Measurements from ENCODE around the gene SNX27.

The SNX27 gene

DNA sequence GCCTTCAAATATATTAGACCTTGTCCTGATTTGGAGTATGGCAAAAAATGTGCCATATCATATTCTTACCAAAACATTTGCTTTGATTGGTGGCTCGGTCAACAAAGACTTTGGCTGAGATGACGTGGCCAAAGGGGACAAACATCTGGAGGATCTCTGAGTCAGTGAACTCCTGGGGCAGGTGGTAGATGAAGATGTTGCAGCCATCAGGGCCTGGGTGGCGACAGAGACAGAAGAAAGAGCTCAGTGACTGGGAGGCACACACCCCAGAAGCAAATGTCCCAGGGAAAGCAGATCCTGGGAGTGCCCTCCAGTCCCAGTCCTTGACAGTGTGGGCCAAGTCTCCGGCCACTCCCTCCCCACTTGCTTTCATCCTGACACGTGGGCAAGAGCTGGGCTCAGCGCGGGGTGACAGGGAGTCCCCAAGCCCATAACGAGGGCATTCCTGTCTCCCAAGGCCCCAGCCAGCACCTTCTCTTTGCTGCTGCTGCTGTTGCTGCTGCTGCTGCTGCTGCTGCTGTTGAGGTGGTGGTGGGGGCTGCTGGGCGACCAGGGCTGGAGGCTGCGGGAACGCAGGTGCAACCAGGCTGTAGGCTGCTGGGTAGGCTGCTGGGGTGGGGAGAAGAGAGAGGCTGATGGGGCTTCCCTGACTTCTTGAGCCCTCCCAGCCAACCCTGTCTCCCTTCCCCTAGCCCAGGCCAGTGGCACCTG, 94.1 kb downstream of the SNX27 start:
- H3K9me3 ChIP-seq (ENCODE audit: insufficient read depth, low read depth, low read length): no peaks in the 10 kb centered on the region
- H3K36me3 ChIP-seq (ENCODE audit: insufficient read depth, low read length): peaks cover 9% of the 10 kb centered on the region
- H3K27ac ChIP-seq (ENCODE audit: low read depth, low read length): no peak overlapping the region
- H3K4me1 ChIP-seq (ENCODE audit: insufficient read depth, low read length): peaks cover 3% of the 10 kb centered on the region; the same call in 1 of the 2 replicates
- no peak overlapping the region for H3K4me3 ChIP-seq (ENCODE audit: low read length)
- no peak overlapping the region for H3K9ac ChIP-seq (ENCODE audit: low read depth, low read length)
- H3K27me3 ChIP-seq (ENCODE audit: insufficient read depth, low read length): no peaks in the 10 kb centered on the region
- 85% methylated on average over 11 of the region's 11 CpGs for WGBS

DNA sequence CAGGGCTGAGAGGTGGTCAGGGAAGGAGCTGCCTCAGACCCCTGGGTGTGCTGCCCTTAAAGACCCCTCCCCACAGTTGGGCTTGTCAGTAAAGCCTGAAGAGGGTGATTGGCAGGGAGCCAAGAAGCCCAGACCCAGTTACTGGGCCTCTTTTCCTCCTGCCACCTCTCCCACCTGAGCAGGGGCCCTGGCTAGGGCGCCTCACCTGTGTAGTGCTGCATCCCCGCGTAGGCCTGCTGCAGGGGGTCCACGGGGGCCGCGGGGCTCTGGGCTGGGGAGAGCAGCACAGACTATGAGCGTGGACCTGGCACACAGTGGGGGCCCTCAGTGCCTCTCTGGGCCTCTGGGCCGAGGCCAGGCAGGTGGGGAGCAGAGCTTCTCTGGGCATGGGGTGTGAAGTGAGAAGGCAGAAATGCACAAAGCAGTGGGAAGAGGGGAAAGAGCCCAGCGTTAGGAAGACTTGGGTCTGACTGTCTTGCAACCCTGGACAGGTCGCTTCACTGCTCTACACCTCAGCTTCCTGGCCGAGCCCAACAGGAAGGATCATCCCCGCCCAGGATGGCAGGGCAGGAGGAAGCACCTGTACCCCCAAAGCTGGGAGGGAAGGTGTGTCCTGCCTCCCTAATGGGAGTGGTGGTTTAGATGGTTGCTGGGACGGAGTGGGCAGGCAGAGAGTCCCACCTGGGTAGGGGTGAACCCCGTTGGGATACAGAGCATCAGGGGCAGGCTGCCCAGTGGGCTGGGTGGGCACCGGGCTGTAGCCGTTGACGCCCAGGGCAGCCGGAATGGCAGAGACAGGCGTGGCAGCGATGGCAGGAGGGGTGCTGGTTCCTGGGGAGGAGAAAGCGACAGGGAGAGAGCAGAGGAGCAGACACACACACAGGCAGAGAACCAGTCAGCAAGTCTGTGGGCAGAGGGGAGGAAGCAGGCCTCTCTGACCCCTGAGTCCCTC, 94.9 kb downstream of the SNX27 start:
- WGBS: 86% methylated on average over 21 of the region's 21 CpGs
- 0 out of 2 replicates have a peak, but pooled peaks cover under 1% of the 10 kb centered on the region for H3K36me3 ChIP-seq (ENCODE audit: insufficient read depth, low read length)
- no peak overlapping the region for H3K27ac ChIP-seq (ENCODE audit: low read depth, low read length)
- no peaks in the 10 kb centered on the region for H3K9me3 ChIP-seq (ENCODE audit: insufficient read depth, low read depth, low read length)
- H3K27me3 ChIP-seq (ENCODE audit: insufficient read depth, low read length): no peaks in the 10 kb centered on the region
- H3K4me3 ChIP-seq (ENCODE audit: low read length): no peak overlapping the region
- peaks cover 3% of the 10 kb centered on the region; the same call in 1 of the 2 replicates for H3K4me1 ChIP-seq (ENCODE audit: insufficient read depth, low read length)
- H3K9ac ChIP-seq (ENCODE audit: low read depth, low read length): no peak overlapping the region

GRCh38 chr1:151707541-151708065, 95.8 kb downstream of the SNX27 start:
- 91% methylated on average over 14 of the region's 15 CpGs for WGBS
- Histone ChIP-seq H3K9me3 (ENCODE audit: insufficient read depth, low read depth, low read length) (no peaks in the 10 kb centered on the region), H3K27ac (ENCODE audit: low read depth, low read length) (no peak overlapping the region), H3K4me1 (ENCODE audit: insufficient read depth, low read length) (peaks cover 3% of the 10 kb centered on the region; the same call in 1 of the 2 replicates), H3K27me3 (ENCODE audit: insufficient read depth, low read length) (no peaks in the 10 kb centered on the region), H3K9ac (ENCODE audit: low read depth, low read length) (no peak overlapping the region), H3K4me3 (ENCODE audit: low read length) (no peak overlapping the region), H3K36me3 (ENCODE audit: insufficient read depth, low read length) (no peaks in the 10 kb centered on the region)

DNA sequence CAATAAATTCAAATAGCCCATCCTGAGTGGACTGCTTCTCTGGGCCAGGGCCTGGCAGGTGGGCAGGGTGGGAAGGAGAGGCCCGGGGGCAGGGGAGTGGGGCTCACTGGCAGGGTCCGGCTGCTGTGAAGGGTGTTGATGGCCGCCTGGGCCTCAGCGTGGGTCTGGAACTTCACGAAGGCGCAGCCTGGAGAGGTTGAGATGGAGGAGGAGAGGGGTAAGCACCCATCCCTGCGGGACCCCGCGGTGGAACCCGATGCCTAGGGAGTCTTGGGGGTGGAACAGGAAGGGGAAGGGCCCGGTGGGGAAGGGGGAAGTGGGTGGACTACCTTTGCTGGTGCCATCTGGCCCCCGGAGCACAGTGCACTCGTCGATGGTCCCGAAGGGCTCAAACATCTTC, 97.0 kb downstream of the SNX27 start:
- H3K27ac ChIP-seq (ENCODE audit: low read depth, low read length): no peak overlapping the region
- 89% methylated on average over 15 of the region's 15 CpGs for WGBS

DNA sequence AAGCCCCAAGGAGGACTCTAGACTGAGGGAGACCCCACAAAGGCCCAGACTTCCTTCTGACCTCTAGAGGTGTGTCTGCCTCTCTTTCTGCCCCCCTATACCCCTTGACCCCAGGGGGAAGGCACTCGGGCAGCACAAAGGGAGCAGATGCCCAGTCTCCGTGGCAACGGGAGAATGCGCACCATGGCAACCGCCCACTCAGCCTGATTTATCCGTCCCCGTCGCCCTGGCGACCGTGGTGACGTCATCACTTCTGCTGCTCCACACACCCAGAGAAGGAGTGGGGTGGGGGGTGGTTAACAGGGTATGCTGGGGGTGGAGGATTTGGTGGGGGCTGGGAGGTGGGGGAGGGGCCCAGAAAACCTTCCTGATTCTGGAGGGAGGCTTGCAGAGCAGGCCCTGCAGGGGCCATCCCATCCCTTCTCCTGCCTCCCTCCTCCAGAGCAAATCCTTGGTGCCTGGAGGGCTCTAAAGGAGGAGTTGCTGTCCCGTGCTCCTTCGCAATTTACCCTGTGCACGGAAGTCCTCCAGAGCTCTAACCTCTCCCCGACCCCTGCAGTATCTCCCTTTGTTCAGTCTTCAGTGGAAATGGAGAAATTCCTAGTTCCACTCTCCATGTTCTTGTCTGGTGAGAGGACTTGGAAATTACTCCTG, 98.5 kb downstream of the SNX27 start:
- no peaks in the 10 kb centered on the region for H3K9me3 ChIP-seq (ENCODE audit: insufficient read depth, low read depth, low read length)
- WGBS: 54% methylated on average over 15 of the region's 15 CpGs

More for the DNA sequence above, 97.0 kb downstream of the SNX27 start:
- H3K9ac ChIP-seq (ENCODE audit: low read depth, low read length): no peak overlapping the region
- peaks cover 3% of the 10 kb centered on the region; the same call in 1 of the 2 replicates for H3K4me1 ChIP-seq (ENCODE audit: insufficient read depth, low read length)
- no peaks in the 10 kb centered on the region for H3K36me3 ChIP-seq (ENCODE audit: insufficient read depth, low read length)
- H3K4me3 ChIP-seq (ENCODE audit: low read length): no peak overlapping the region
- no peaks in the 10 kb centered on the region for H3K27me3 ChIP-seq (ENCODE audit: insufficient read depth, low read length)
- no peaks in the 10 kb centered on the region for H3K9me3 ChIP-seq (ENCODE audit: insufficient read depth, low read depth, low read length)

DNA sequence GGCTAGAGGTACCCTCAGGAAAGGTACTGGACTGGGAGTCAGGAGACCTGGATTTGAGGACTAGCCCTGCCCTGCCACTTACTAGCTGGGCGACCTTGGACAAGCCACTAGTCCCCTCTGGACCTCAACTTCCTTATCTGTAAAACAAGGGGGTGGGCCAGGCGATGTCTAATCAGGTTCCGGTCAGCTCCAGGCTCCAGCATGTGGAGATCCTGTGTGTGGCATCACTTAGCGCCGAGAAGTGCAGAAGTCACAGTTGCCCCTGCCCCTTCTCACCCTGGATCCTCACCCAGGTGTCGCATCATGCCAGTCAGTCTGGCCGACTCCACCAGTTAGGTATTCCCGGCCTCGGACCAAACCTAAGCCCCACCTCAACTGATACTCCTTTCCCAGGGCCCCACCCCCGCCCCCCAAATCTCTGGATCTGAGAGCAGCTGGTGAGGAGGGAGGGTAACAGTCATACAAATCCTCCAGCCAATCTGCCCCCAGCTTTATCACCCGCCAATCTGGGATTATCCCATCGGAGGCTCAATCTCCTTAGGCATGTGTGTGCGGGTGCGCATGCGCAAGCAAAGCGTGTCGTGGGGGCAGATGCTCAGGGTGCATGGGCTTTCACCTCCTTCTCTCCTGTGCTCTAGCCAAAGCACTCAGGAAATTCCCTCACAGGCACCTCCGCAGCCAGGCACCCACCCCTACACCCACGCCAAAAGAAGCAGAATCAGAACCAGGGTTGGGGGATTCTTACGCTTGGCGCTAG, 99.4 kb downstream of the SNX27 start:
- Histone ChIP-seq H3K4me3 (ENCODE audit: low read length) (no peak overlapping the region), H3K27ac (ENCODE audit: low read depth, low read length) (no peak overlapping the region), H3K36me3 (ENCODE audit: insufficient read depth, low read length) (no peaks in the 10 kb centered on the region), H3K9ac (ENCODE audit: low read depth, low read length) (no peak overlapping the region), H3K4me1 (ENCODE audit: insufficient read depth, low read length) (peaks cover 3% of the 10 kb centered on the region; the same call in 1 of the 2 replicates), H3K9me3 (ENCODE audit: insufficient read depth, low read depth, low read length) (no peaks in the 10 kb centered on the region), H3K27me3 (ENCODE audit: insufficient read depth, low read length) (0 out of 2 replicates have a peak, but pooled peaks cover 3% of the 10 kb centered on the region)
- WGBS: 92% methylated on average over 20 of the region's 21 CpGs

More for the DNA sequence above, 98.5 kb downstream of the SNX27 start:
- H3K36me3 ChIP-seq (ENCODE audit: insufficient read depth, low read length): no peaks in the 10 kb centered on the region
- H3K4me1 ChIP-seq (ENCODE audit: insufficient read depth, low read length): peaks cover 3% of the 10 kb centered on the region; the same call in 1 of the 2 replicates
- H3K27me3 ChIP-seq (ENCODE audit: insufficient read depth, low read length): 0 out of 2 replicates have a peak, but pooled peaks cover 2% of the 10 kb centered on the region
- no peak overlapping the region for H3K27ac ChIP-seq (ENCODE audit: low read depth, low read length)
- no peak overlapping the region for H3K9ac ChIP-seq (ENCODE audit: low read depth, low read length)
- H3K4me3 ChIP-seq (ENCODE audit: low read length): no peak overlapping the region

- H3K27ac ChIP-seq (ENCODE audit: low read depth, low read length): no peak overlapping the region
- H3K27me3 ChIP-seq (ENCODE audit: insufficient read depth, low read length): peaks cover 3% of the 10 kb centered on the region; the same call in 1 of the 2 replicates
- no peaks in the 10 kb centered on the region for H3K9me3 ChIP-seq (ENCODE audit: insufficient read depth, low read depth, low read length)
- no peak overlapping the region; the same call in 1 of the 2 replicates for H3K9ac ChIP-seq (ENCODE audit: low read depth, low read length)
- H3K4me3 ChIP-seq (ENCODE audit: low read length): no peak overlapping the region
- WGBS: 83% methylated on average over 10 of the region's 10 CpGs
- H3K36me3 ChIP-seq (ENCODE audit: insufficient read depth, low read length): no peaks in the 10 kb centered on the region
- peaks cover 3% of the 10 kb centered on the region; the same call in 1 of the 2 replicates for H3K4me1 ChIP-seq (ENCODE audit: insufficient read depth, low read length)
These were observed 100.1 kb downstream of the SNX27 start for GRCh38 chr1:151711951-151712350.

DNA sequence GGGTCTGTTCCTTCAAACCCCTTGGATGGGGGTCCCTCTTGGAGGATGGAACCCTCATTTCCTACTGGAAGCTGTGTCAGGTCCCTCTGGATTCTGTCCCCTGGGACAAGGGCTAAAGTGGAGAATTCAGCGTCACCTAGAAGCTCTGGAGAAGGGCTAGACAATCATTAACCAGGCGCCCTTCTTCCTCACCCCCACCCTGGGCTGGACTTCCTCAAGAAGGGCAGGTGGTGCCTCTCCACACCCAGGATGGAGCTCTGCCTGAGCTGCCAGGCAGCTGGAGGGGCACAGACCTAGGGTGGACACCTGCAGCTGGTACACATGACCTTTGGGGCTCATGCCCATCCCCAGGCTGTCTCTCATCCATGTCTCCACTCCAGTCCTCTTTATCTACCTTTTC, 101.2 kb downstream of the SNX27 start:
- WGBS: 78% methylated on average over 2 of the region's 2 CpGs
- no peaks in the 10 kb centered on the region for H3K9me3 ChIP-seq (ENCODE audit: insufficient read depth, low read depth, low read length)

GRCh38 chr1:151713874-151714273, 102.0 kb downstream of the SNX27 start:
- Histone ChIP-seq H3K4me1 (ENCODE audit: insufficient read depth, low read length) (peaks cover 3% of the 10 kb centered on the region; the same call in 1 of the 2 replicates), H3K9ac (ENCODE audit: low read depth, low read length) (no peak overlapping the region)
- 83% methylated on average over 2 of the region's 2 CpGs for WGBS

More for the DNA sequence above, 101.2 kb downstream of the SNX27 start:
- Histone ChIP-seq H3K4me1 (ENCODE audit: insufficient read depth, low read length) (peaks cover 3% of the 10 kb centered on the region; the same call in 1 of the 2 replicates), H3K27ac (ENCODE audit: low read depth, low read length) (no peak overlapping the region), H3K36me3 (ENCODE audit: insufficient read depth, low read length) (no peaks in the 10 kb centered on the region), H3K4me3 (ENCODE audit: low read length) (no peak overlapping the region), H3K27me3 (ENCODE audit: insufficient read depth, low read length) (peaks cover 14% of the 10 kb centered on the region), H3K9ac (ENCODE audit: low read depth, low read length) (no peak overlapping the region)

More at GRCh38 chr1:151713874-151714273, 102.0 kb downstream of the SNX27 start:
- no peaks in the 10 kb centered on the region for H3K9me3 ChIP-seq (ENCODE audit: insufficient read depth, low read depth, low read length)
- no peak overlapping the region for H3K4me3 ChIP-seq (ENCODE audit: low read length)
- H3K36me3 ChIP-seq (ENCODE audit: insufficient read depth, low read length): no peaks in the 10 kb centered on the region
- no peak overlapping the region for H3K27ac ChIP-seq (ENCODE audit: low read depth, low read length)
- peaks cover 22% of the 10 kb centered on the region for H3K27me3 ChIP-seq (ENCODE audit: insufficient read depth, low read length)

All from HUES64 (cell line).